Mesenchymal stem cell (in vitro differentiated cells and primary cell): ENCODE measurements around the gene PIK3R2.

Experiments used
- DNase-seq: peaks from one replicate; pipeline ENCODE4 v3.0.0-alpha.2; 2013
- H2AFZ ChIP-seq: one replicate; pipeline ENCODE4 v1.6.1; 2013; ENCODE audit warnings: low read depth, mild to moderate bottlenecking, control low read depth, inconsistent platforms, low read length, moderate library complexity
- H2AK5ac ChIP-seq: 2 replicates; pipeline ENCODE4 v1.6.1; 2013; ENCODE audit warnings: low read length, moderate library complexity, mild to moderate bottlenecking, inconsistent platforms; ENCODE audit not compliant: severe bottlenecking
- H2BK120ac ChIP-seq: one replicate; pipeline ENCODE4 v1.6.1; 2013; ENCODE audit warnings: low read depth, mild to moderate bottlenecking, inconsistent platforms, low read length, moderate library complexity
- H2BK12ac ChIP-seq, 2 experiments: one replicate each; pipeline ENCODE4 v1.6.1; 2013; ENCODE audit warnings: inconsistent platforms in 2 of 2, low read length in 2 of 2, mild to moderate bottlenecking in 2 of 2, moderate library complexity in 2 of 2, control low read depth in 1 of 2
- H2BK15ac ChIP-seq: one replicate; pipeline ENCODE4 v1.6.1; 2013; ENCODE audit warnings: mild to moderate bottlenecking, low read depth, inconsistent platforms; ENCODE audit not compliant: poor library complexity, severe bottlenecking
- H2BK5ac ChIP-seq: 2 replicates; pipeline ENCODE4 v1.6.1; 2013; ENCODE audit warnings: low read depth, mild to moderate bottlenecking, low read length, control low read depth, inconsistent platforms; ENCODE audit not compliant: poor library complexity, severe bottlenecking
- H3K14ac ChIP-seq, 2 experiments: one replicate each; pipeline ENCODE4 v1.6.1; 2013; ENCODE audit warnings: inconsistent platforms in 2 of 2, low read length in 2 of 2, control low read depth in 1 of 2, mild to moderate bottlenecking in 1 of 2, moderate library complexity in 1 of 2
- H3K18ac ChIP-seq, 2 experiments: one replicate each; pipeline ENCODE4 v1.6.1; 2013; ENCODE audit warnings: inconsistent platforms in 2 of 2, low read length in 2 of 2, control low read depth in 1 of 2, low read depth in 1 of 2, mild to moderate bottlenecking in 1 of 2
- H3K23ac ChIP-seq, 2 experiments: one replicate each; pipeline ENCODE4 v1.6.1; 2013; ENCODE audit warnings: inconsistent platforms in 2 of 2, low read length in 2 of 2, mild to moderate bottlenecking in 2 of 2, moderate library complexity in 2 of 2, control low read depth in 1 of 2
- H3K27ac ChIP-seq: 2 replicates; pipeline ENCODE4 v1.5.1; 2013; ENCODE audit warnings: mild to moderate bottlenecking, moderate library complexity, low read length, control low read depth, inconsistent platforms; ENCODE audit not compliant: poor library complexity, severe bottlenecking
- H3K27me3 ChIP-seq, 2 experiments: 2 replicates each; pipeline versions ENCODE4 v1.6.1 to v1.7.0; 2013; ENCODE audit warnings: low read length in 2 of 2, mild to moderate bottlenecking in 2 of 2, moderate library complexity in 2 of 2, control low read depth in 1 of 2, inconsistent platforms in 1 of 2; ENCODE audit not compliant: control insufficient read depth in 1 of 2, insufficient read depth in 1 of 2
- H3K36me3 ChIP-seq, 2 experiments: 2 replicates each; pipeline versions ENCODE4 v1.6.1 to v1.7.0; 2013; ENCODE audit warnings: low read length in 2 of 2, control low read depth in 1 of 2, inconsistent platforms in 1 of 2, low read depth in 1 of 2, mild to moderate bottlenecking in 1 of 2; ENCODE audit not compliant: insufficient read depth in 2 of 2, control insufficient read depth in 1 of 2
- H3K4ac ChIP-seq, 2 experiments: one replicate each; pipeline ENCODE4 v1.6.1; 2013; ENCODE audit warnings: inconsistent platforms in 2 of 2, low read length in 2 of 2, mild to moderate bottlenecking in 2 of 2, moderate library complexity in 2 of 2, control low read depth in 1 of 2, low read depth in 1 of 2
- H3K4me1 ChIP-seq: 2 replicates; pipeline ENCODE4 v1.6.1; 2013; ENCODE audit warnings: low read depth, low read length, control low read depth; ENCODE audit not compliant: control insufficient read depth, insufficient read depth
- H3K4me2 ChIP-seq: 2 replicates; pipeline ENCODE4 v1.6.1; 2013; ENCODE audit warnings: low read length, mild to moderate bottlenecking, inconsistent platforms; ENCODE audit not compliant: poor library complexity, severe bottlenecking
- H3K4me3 ChIP-seq, 2 experiments: 2 replicates each; pipeline versions ENCODE4 v1.5.1 to v1.7.0; 2013; ENCODE audit warnings: low read length in 2 of 2, mild to moderate bottlenecking in 2 of 2, control low read depth in 1 of 2, low read depth in 1 of 2; ENCODE audit not compliant: insufficient read depth in 1 of 2
- H3K79me1 ChIP-seq: replicated peaks from 2 replicates; pipeline ENCODE4 v1.6.1; 2013; ENCODE audit warnings: mild to moderate bottlenecking, control low read depth, low read length, inconsistent platforms; ENCODE audit not compliant: poor library complexity, severe bottlenecking
- H3K9ac ChIP-seq: 2 replicates; pipeline ENCODE4 v1.7.0; 2013; ENCODE audit warnings: mild to moderate bottlenecking, low read length, moderate library complexity
- H3K9me3 ChIP-seq: 2 replicates; pipeline ENCODE4 v1.7.0; 2013; ENCODE audit warnings: mild to moderate bottlenecking, low read length; ENCODE audit not compliant: control insufficient read depth
- H4K8ac ChIP-seq: one replicate; pipeline ENCODE4 v1.6.1; 2013; ENCODE audit warnings: inconsistent platforms, mild to moderate bottlenecking, low read length, moderate library complexity
- H4K91ac ChIP-seq: one replicate; pipeline ENCODE4 v1.6.1; 2013; ENCODE audit warnings: mild to moderate bottlenecking, low read length, inconsistent platforms
- WGBS: methylation state at CpG from one replicate; pipeline ENCODE4 v1.1.7; 2013; ENCODE audit warnings: mixed read lengths; 5-methylcytosine and 5-hydroxymethylcytosine counted together

Gene PIK3R2

DNA sequence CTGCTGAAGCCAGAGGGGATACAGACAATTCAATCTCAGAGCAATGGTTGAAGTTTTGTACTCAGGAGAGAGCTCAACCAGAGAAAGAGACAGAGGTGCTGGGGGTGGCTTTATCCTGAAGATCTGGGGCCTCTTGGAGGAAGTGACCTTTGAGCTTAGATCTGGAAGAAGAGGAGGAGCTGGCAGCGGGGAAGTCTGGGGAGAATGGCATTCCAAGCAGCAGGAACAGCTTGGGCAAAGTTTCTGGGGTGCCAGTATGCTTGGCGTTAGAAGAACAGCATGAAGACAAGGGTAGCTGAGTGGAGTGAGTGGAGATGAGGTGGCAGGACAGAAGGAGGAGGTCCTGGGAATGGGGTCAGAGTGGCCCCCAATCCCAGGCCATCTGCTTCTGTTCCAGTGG, 44.1 kb upstream of the PIK3R2 start:
- no peak overlapping the region for H2BK5ac ChIP-seq
- H4K8ac ChIP-seq = no peak overlapping the region
- DNase-seq = no peak
- no peak overlapping the region for H3K23ac ChIP-seq
- H4K91ac ChIP-seq = no peak overlapping the region
- no peaks in the 10 kb centered on the region for H3K27me3 ChIP-seq
- no peak overlapping the region for H3K4me3 ChIP-seq
- no peak overlapping the region for H2BK120ac ChIP-seq
- H3K36me3 ChIP-seq = peaks cover 2 to 5% of the 10 kb centered on the region in 2 experiments
- no peak overlapping the region for H3K18ac ChIP-seq
- H3K4me2 ChIP-seq = no peak overlapping the region
- H3K4me1 ChIP-seq = peaks cover 23% of the 10 kb centered on the region
- WGBS = 79% methylated on average over 2 of the region's 2 CpGs
- peaks cover 3% of the 10 kb centered on the region for H3K79me1 ChIP-seq
- H3K9ac ChIP-seq = no peak overlapping the region
- no peaks in the 10 kb centered on the region for H3K9me3 ChIP-seq
- H3K27ac ChIP-seq = no peak overlapping the region
- H3K4ac ChIP-seq = no peak overlapping the region
- no peak overlapping the region for H2AFZ ChIP-seq
- H2BK12ac ChIP-seq = peak overlapping the region in 1 of 2 experiments; percentile 19
- no peak overlapping the region for H2AK5ac ChIP-seq
- H2BK15ac ChIP-seq = peak overlapping the region; percentile 60
- H3K14ac ChIP-seq = no peak overlapping the region

DNA sequence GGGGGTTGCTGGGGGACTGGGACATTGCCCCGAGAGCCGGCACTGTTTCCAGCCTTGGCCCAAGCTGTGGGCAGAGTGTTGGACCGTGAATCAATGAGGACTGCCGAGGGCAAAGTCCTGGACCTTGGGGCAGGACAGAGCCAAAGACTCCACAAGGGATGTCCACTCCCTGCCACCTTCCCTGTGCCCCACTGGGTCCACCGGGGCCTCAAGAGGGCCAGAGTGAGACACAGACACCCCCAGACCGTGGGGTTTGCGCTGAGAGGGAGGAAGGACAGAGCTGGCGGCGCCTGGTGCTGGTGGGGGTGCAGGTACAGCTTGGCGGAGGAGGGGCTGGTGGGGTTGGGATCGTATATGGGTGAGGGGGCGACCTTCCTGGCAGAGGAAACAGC, 43.6 kb upstream of the PIK3R2 start:
- Histone ChIP-seq H2AK5ac (no peak overlapping the region), H3K9me3 (no peaks in the 10 kb centered on the region), H3K23ac (no peak overlapping the region), H3K4me2 (peak overlapping the region; percentile 81), H3K4me1 (peaks cover 21% of the 10 kb centered on the region), H3K14ac (peak overlapping the region in 1 of 2 experiments; percentile 6), H3K27ac (no peak overlapping the region), H3K27me3 (no peaks in the 10 kb centered on the region), H2BK5ac (no peak overlapping the region), H2AFZ (no peak overlapping the region), H3K79me1 (peaks cover 3% of the 10 kb centered on the region), H3K9ac (peak overlapping the region; percentile 81), H2BK15ac (no peak overlapping the region), H3K4me3 (peak overlapping the region; percentile 77 to 86), H4K8ac (peak overlapping the region; percentile 82), H2BK120ac (no peak overlapping the region), H3K36me3 (peaks cover 3 to 8% of the 10 kb centered on the region in 2 experiments), H2BK12ac (peak overlapping the region; percentile 23 to 57), H3K4ac (peak overlapping the region in 1 of 2 experiments; percentile 54), H4K91ac (peak overlapping the region; percentile 74), H3K18ac (peak overlapping the region; percentile 47 to 71)
- WGBS = 31% methylated on average over 8 of the region's 12 CpGs
- no peak for DNase-seq

DNA sequence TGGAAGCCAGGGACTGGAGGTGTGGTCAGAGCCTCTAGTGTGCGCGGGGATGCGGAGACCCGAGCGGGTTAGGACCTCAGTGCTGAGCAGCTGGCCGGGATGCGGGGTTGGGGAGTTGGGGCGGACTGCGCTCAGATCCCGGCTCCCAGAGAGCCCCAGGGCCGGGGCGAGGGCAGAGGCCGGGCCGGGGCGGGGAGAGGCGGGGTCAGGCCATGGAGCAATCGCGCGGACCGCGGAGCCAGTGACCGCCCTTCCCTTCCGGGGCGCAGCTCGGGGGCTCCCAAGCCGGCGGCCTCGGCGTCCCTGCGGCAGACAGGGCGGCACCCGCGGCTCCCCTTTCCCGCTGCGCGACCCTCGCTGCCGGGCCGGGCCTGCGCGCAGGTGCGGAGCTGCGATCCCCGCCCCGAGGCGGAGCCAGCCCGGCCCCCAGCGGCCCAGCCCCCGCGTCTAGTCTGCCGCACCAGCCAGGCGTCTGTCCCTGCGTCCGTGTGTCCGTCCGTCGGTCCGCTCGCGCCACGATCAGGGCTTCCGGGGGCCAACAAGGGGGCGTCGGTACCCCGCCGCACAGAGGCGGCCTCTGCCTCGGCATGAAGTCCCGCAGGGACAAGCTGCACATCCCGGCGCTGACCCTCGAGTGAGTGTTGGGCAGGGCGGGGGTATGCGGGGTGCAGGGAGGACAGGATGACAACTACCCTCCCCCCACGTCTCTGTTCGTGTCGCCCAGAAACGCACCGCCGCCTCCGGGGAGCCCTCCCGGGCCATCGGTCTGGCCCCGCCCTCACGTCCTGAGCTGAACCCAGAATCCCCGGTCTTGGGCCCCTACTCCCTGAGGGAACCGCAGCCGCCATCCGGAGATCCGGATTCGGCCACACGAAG, 43.0 kb upstream of the PIK3R2 start:
- WGBS = under 1% methylated on average over 66 of the region's 92 CpGs
- H3K4ac ChIP-seq = peak overlapping the region; percentile 54 to 73
- H3K79me1 ChIP-seq = peaks cover 3% of the 10 kb centered on the region
- H3K23ac ChIP-seq = no peak overlapping the region
- peak overlapping the region in 1 of 2 experiments; percentile 6 for H3K14ac ChIP-seq
- peak; percentile 45 for DNase-seq
- H2BK12ac ChIP-seq = peak overlapping the region; percentile 23 to 57
- H3K27me3 ChIP-seq = no peaks in the 10 kb centered on the region
- H2AK5ac ChIP-seq = no peak overlapping the region
- H2BK15ac ChIP-seq = peak overlapping the region; percentile 33
- no peak overlapping the region for H2BK5ac ChIP-seq
- H2BK120ac ChIP-seq = peak overlapping the region; percentile 54
- H4K8ac ChIP-seq = peak overlapping the region; percentile 82
- peak overlapping the region; percentile 74 for H4K91ac ChIP-seq
- H3K36me3 ChIP-seq = peaks cover 3 to 10% of the 10 kb centered on the region in 2 experiments
- peak overlapping the region; percentile 71 to 90 for H3K18ac ChIP-seq
- no peaks in the 10 kb centered on the region for H3K9me3 ChIP-seq
- H3K4me1 ChIP-seq = peaks cover 18% of the 10 kb centered on the region
- H3K4me2 ChIP-seq = peak overlapping the region; percentile 81
- no peak overlapping the region for H3K27ac ChIP-seq
- H3K4me3 ChIP-seq = peak overlapping the region; percentile 77 to 86
- H3K9ac ChIP-seq = peak overlapping the region; percentile 81
- H2AFZ ChIP-seq = peak overlapping the region; percentile 83

DNA sequence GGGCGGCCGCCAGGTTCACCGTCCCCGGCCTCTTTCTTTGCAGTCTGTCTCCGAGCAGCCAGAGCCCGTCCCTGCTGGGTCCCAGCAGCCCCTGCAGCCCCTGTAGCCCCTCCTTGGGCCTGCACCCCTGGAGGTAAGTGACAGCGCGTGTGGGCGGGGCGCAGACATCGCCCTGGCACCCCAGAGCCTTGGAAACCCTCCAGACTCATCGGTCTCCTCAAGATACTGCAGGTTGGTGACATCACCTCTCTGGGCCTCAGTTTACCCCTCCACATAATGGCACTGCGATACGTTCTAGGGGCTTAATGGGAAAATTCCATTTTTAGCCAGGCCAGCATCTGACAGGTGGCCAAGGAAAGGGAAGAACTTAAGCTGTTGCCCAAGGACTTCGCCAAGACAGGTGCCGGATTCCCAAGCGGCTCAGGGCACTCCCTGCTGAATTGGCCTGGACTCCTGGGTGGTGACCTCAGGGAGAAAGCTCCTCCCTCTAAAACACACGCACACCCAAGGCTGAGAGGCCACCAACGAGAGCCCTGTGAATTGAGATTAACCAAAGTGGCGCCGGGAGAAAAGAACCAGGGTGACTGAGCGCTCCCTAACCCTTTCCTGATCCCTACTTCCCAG, 42.2 kb upstream of the PIK3R2 start:
- Histone ChIP-seq H2BK12ac (no peak overlapping the region), H3K4me2 (peak overlapping the region; percentile 81), H2BK120ac (peak overlapping the region; percentile 54), H3K4me1 (peaks cover 18% of the 10 kb centered on the region), H3K23ac (no peak overlapping the region), H3K79me1 (peaks cover 3% of the 10 kb centered on the region), H3K36me3 (peaks cover 3 to 18% of the 10 kb centered on the region in 2 experiments), H4K91ac (no peak overlapping the region), H3K4ac (peak overlapping the region in 1 of 2 experiments; percentile 73), H3K27ac (no peak overlapping the region), H2BK15ac (no peak overlapping the region), H3K14ac (no peak overlapping the region), H3K9me3 (no peaks in the 10 kb centered on the region), H3K4me3 (peak overlapping the region; percentile 77 to 86), H4K8ac (no peak overlapping the region), H2AK5ac (no peak overlapping the region), H3K9ac (peak overlapping the region; percentile 81), H2AFZ (no peak overlapping the region), H2BK5ac (no peak overlapping the region), H3K27me3 (no peaks in the 10 kb centered on the region), H3K18ac (peak overlapping the region; percentile 16 to 90)
- DNase-seq = no peak
- WGBS = 40% methylated on average over 22 of the region's 22 CpGs
